SU-DHL-6 (cell line): ENCODE measurements around the gene AP1S1.

Experiments
- EZH2phosphoT487 ChIP-seq: fragments of 200-600 bp; sonication (generic), shearing (Covaris generic); conservative IDR thresholded peaks from 2 replicates; pipeline ENCODE4 v1.6.1; 2018; ENCODE audit warnings: mild to moderate bottlenecking, antibody characterized with exemption, low read length, moderate library complexity, mixed read lengths
- TF ChIP-seq, protein P1 (sequence below): fragments of 200-600 bp; sonication (generic); IDR thresholded peaks from one replicate; pipeline ENCODE4 v1.5.1; 2017; ENCODE audit warnings: antibody characterized with exemption, mild to moderate bottlenecking, low read length, moderate library complexity; ENCODE audit not compliant: insufficient read depth, poor library complexity, severe bottlenecking

DNA sequence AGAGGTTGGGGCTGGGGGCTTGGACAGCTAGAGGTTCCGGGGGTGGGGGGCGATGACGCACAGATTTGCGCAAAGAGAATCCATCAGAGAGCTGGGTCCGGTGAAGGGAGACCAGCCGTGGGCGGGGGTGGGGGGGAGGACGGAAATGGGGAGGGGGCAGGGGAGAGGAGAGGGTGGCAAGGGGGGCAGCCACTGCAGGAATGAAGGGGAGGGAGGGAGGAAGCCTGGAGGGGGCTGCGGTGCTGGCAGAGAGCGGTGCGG, 12.3 kb downstream of the AP1S1 start:
- TF ChIP-seq, protein P1, sequence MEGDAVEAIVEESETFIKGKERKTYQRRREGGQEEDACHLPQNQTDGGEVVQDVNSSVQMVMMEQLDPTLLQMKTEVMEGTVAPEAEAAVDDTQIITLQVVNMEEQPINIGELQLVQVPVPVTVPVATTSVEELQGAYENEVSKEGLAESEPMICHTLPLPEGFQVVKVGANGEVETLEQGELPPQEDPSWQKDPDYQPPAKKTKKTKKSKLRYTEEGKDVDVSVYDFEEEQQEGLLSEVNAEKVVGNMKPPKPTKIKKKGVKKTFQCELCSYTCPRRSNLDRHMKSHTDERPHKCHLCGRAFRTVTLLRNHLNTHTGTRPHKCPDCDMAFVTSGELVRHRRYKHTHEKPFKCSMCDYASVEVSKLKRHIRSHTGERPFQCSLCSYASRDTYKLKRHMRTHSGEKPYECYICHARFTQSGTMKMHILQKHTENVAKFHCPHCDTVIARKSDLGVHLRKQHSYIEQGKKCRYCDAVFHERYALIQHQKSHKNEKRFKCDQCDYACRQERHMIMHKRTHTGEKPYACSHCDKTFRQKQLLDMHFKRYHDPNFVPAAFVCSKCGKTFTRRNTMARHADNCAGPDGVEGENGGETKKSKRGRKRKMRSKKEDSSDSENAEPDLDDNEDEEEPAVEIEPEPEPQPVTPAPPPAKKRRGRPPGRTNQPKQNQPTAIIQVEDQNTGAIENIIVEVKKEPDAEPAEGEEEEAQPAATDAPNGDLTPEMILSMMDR, result no peak
- TF ChIP-seq EZH2phosphoT487, result no peak
